ENCODE data around the gene COL15A1.

COL15A1 gene

DNA sequence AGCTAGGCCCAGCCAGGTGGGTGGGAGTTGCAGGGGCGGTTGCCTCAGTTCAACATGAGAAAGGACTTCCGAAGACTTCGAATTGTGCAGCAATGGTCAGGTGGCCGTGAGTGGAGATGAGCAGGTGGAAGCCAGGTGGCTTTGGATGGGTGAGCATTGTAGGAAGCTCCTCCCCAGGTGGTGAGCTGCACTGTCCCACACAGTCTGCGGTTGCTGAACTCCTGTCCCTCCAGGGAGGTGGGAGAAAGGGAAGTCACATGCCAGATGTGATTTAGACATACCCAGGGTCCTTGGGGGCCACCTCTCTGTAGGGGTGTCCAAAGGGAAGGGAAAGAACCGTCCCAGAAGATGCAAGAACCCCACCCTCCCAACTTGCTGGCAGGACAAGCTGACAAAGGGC lies 30.4 kb downstream of the COL15A1 start:
- no peak for DNase-seq

GRCh38 chr9:98974554-98974953 lies 30.8 kb downstream of the COL15A1 start:
- no peak for DNase-seq

GRCh38 chr9:98974994-98975712 lies 31.4 kb downstream of the COL15A1 start:
- DNase-seq, result peak; percentile 82

GRCh38 chr9:98975838-98976237 lies 32.1 kb downstream of the COL15A1 start:
- no peak for DNase-seq

- DNase-seq, result no peak
These were observed 33.6 kb downstream of the COL15A1 start for GRCh38 chr9:98977246-98977714.

- DNase-seq, result no peak
These were observed 34.1 kb downstream of the COL15A1 start for GRCh38 chr9:98977813-98978212.

DNA sequence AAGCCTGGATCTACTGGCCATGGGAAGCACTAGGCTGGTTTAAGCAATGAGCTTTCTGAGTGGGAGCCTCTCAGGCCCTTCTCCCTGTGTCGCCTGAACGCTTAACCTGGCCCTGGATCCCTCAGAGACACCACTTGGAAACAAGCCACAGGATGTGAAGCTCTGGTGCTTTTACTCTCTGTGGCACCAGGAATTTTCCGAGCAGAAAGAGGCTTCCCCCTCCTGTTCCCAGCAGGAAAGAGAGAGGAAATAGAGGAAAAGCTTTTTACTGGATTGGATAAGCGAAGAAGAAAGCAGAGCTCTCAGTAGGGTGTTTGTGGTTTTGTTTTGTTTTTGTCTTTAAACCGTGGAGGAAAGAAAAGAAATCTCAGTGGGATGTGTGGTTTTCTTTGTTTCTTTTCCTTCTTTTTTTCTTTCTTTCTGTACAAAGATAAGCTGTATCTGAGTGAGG lies 34.5 kb downstream of the COL15A1 start:
- DNase-seq, result no peak

- DNase-seq, result no peak
These were observed 36.6 kb downstream of the COL15A1 start for GRCh38 chr9:98980291-98980690.

DNA sequence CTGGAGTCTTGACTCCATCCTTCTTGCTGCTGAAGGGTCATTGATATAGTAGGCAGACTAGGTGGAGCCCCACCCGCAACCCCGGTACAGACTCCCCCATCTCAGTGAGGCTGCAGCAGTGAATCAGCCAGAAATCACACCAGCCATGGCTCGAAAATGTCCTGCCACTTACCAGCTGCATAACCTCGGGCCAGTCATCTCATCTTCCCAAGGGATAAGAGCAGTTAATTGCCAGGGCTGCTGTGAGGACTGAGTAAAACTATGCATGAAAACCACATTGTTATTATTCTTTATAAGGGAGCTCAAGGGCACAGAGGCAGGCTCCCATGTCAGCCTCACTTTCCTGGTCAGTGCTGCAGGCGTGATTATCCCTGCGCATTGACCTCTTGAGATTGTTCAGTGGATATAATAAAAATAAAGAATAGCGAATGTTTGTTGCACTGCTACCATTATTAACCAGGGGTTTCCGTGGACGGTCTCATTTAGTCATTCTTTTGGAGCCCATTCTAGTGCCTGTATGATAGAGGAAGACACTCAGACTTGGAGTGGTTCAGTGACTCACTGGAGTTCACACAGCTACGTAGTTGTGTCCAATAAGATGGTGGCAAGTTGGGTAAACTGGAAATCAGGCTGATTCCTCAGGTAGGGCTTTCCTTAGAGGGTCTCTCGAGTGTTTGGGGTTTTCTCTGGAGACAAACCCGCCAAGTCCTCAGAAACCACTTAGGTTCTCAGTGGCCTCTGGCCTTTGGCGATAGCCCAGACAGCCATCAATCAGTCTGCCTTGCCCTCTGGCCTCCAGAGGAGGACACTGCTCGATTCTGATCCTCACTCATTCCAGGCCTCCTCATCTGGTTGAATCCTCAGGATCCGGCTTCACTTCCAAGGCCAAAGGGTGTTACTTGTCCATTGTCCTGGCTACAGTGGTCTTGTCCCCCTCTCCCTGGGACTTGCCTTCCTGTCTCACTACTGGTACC lies 39.9 kb downstream of the COL15A1 start:
- DNase-seq, result no peak

- DNase-seq, result no peak
These were observed 41.9 kb downstream of the COL15A1 start for GRCh38 chr9:98985596-98985995.

DNA sequence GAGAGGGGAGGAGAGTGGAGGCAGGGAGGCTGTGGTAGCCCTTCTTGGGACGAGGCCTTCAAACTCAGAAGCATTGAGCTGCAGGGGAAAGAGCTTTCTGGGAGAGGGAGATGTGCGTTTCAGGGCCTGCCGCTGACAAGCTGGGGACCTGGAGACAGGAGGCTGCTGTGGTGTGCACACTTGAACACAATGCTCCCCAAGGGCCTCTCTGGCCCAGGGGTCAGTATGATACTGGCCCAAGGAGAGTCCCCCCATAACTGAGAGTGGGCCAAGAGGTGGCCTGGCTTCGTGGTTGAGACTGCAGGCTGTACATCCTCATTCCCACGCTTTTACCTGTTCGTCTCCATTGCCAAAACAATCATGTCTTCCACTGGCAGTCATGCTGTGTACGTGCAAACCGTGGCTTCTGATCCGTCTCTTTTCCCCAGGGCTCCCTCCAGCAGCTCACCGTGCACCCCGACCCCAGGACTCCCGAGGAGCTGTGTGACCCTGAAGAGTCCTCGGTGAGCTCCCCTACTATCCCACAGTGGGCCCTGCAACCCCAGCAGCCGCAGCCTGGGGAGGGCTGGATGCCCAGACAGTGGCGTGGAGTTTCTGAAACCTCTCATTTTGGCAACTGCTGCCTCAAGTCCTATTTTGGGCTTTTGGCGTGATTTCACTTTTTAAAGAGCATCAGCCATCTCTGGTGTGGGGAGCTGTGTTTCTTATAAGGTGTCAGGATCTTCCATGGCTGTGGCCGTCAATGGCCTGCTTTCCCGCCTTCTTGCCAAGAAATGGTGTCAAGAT lies 43.4 kb downstream of the COL15A1 start:
- no peak for DNase-seq

GRCh38 chr9:98989036-98990000 lies 45.6 kb downstream of the COL15A1 start:
- DNase-seq, result no peak

DNA sequence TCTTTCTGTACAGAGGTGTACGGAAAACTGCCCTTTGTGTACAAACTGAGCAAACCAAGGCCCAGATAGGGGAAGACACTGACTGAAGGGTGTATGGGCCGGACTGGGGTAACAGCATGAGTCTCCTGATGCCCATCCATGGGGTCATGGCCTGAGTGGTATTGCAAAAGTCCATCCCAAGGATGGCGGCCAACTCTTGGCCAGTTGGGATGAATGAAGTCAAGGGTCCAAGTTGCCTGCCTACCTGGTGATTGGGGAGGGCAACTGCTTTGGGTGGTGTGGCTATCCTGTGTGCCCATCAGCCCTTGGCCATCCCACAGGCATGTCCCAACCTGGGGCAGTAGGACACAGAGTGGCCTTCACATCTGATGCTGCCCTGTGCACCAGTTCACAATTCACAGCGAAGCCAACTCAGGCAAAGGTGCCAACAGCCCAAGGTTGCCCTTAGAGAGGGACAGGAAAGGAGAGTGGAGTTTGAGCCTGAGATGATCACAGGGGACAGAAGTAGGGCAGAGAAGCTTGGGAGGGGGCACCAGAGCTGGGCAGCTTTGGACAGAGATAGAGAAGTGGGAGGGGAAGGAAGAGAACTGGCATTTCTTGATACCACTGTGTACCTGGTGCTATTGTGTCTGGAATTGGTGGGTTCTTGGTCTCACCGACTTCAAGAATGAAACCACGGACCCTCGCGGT lies 46.6 kb downstream of the COL15A1 start:
- DNase-seq, result no peak

DNA sequence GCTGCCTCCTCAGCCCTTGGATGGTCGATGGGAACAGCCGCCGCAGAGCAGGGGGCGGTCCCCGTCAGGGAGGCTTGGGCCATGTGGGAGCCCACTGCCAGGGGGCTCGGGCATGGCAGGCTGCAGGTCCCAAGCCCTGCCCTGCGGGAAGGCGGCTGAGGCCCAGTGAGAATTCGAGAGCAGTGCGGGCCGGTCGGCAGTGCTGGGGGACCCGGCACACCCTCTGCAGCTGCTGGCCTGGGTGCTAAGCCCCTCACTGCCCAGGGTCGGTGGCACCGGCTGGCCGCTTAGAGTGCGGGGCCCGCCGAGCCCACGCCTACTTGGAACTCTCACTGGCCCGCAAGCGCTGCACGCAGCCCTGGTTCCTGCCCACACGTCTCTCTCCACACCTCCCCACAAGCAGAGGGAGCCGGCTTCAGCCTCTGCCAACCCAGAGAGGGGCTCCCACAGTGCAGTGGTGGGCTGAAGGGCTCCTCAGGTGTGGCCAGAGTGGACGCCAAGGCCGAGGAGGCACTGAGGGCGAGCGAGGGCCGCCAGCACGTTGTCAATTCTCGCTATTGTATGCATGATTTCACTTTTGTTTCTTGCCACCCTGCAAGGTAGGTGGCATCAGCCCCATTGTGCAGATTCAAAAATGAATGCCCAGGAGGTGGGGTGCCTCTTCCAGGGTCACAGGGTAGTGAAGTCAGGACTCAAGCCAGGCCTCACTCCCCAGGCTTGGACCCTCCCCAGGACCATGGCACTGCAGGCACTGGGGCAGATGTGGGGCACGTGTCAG lies 48.6 kb downstream of the COL15A1 start:
- no peak for DNase-seq

- no peak for DNase-seq
These were observed 49.3 kb downstream of the COL15A1 start for GRCh38 chr9:98992885-98993569.

DNA sequence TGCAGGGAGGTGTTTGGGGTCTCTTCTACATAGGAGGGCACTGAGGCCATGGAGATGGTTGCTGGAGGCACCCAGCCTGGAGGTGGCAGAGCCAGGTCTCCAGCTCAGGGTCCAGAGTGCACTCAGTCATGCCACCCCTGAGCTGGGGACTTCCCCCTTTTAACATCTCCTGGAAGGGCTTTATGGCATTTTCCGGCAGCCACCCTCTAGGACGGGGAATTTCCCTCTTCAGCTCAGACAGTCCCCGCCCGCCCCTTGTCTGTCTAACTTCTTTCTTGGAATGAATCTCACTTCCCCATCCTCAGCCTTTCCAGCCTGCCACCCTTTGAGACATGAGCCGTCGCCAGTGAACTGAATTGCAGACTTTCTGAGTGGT lies 49.9 kb downstream of the COL15A1 start:
- peak; percentile 34 for DNase-seq

DNA sequence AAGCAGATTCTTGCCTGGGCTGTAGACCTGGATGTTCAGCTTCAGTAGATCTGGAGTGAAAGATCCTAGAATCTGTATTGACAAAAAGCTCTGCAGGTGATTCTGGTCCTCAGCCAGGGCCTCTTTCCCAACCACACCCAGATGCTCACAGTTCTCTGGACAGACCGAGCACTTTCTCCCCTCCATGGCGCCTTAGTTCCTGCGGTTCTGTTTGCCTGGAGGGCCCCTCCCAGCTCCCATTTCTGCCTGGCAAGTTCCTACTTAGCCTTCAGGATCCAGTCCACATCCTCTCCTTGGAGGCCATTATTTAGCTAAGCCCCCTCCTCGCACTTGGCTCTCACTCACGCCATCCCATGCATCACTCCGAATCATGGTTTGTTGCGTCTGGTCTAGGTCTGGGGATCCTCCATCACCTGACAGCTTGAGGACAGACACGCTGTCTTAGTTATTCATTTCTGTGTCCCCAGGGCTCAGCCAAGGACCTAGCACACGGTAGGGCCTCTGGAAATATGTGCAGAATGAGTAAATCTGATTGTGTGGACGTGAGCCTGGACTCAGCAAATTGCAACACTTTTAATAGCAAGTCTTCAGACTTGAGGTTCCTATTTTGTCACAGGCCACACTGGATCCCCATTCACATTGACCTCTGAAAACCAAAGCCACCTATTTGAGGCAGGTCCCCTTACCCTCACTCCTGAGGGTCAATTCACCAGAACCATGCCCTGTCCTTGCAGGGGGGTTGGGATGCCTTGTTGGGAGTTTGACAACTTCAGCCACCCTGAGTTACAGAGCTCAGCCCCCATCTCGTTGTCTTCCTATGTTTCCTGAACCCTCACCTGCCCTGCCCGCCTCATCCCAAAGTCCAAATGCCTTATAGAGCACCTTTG lies 50.7 kb downstream of the COL15A1 start:
- no peak for DNase-seq

GRCh38 chr9:98995059-98995671 lies 51.5 kb downstream of the COL15A1 start:
- no peak for DNase-seq

Data from activated naive CD4-positive, alpha-beta T cell treated with Interleukin-2 at 50 U/mL for 16 hours (primary cell).